C4-2B (cell line): ENCODE measurements around the gene SERPINB5.

ENCODE experiments used
- H3K27ac ChIP-seq: fragments of 450-650 bp; 2 replicates; pipeline ENCODE4 v1.5.1; 2017
- CTCF ChIP-seq: fragments of 450-650 bp; conservative IDR thresholded peaks from 2 replicates; pipeline ENCODE4 v1.5.1; 2017; ENCODE audit warnings: mild to moderate bottlenecking
- ZFX ChIP-seq: fragments of 450-650 bp; IDR thresholded peaks from 2 replicates; pipeline ENCODE4 v1.6.1; 2017

Gene SERPINB5

GRCh38 chr18:63480915-63481314, 4.2 kb downstream of the SERPINB5 start:
- TF ChIP-seq CTCF = no peak
- TF ChIP-seq ZFX = no peak
- no peak overlapping the region for H3K27ac ChIP-seq

GRCh38 chr18:63487676-63488075, 10.9 kb downstream of the SERPINB5 start:
- H3K27ac ChIP-seq = no peak overlapping the region
- TF ChIP-seq CTCF (no peak), ZFX (no peak)

- no peak overlapping the region for H3K27ac ChIP-seq
- no peak for TF ChIP-seq ZFX
- no peak for TF ChIP-seq CTCF
Observed at GRCh38 chr18:63488160-63488559, 11.4 kb downstream of the SERPINB5 start.

GRCh38 chr18:63492851-63493250, 16.1 kb downstream of the SERPINB5 start:
- TF ChIP-seq ZFX (no peak), CTCF (no peak)
- H3K27ac ChIP-seq = no peak overlapping the region

GRCh38 chr18:63495675-63496074, 18.9 kb downstream of the SERPINB5 start:
- no peak for TF ChIP-seq ZFX
- TF ChIP-seq CTCF = no peak
- H3K27ac ChIP-seq = no peak overlapping the region

- peak; percentile 68 for TF ChIP-seq CTCF
- TF ChIP-seq ZFX = no peak
- no peak overlapping the region for H3K27ac ChIP-seq
Observed at GRCh38 chr18:63505566-63506335, 29.0 kb downstream of the SERPINB5 start.

GRCh38 chr18:63506336-63506646, 29.5 kb downstream of the SERPINB5 start:
- H3K27ac ChIP-seq = no peak overlapping the region
- peak; percentile 41 for TF ChIP-seq CTCF
- no peak for TF ChIP-seq ZFX
